Measurements from ENCODE around the gene KRT36. TPM values are rescaled to one million over a fixed set of nuclear protein-coding genes. Genes with fewer than 3 reads are reported as not detected.

The KRT36 gene
- total and polyA plus RNA-seq, 2 donors (not counting 3 experiments of a cell fraction or from before 2014, with no cell fraction given) = 0.04 TPM; not detected in 1

- ChIA-PET POLR2A (no interaction called here), CTCF (interaction anchor here (2.0 to 6.3 kb wide), 2 partner anchors 38 to 152 kb away, joined by 5 to 33 read pairs; no protein-coding TSS in a partner anchor)
- dilution Hi-C loops (cut with MboI; ENCODE audit: extremely low pct_ligation_motif_present, low sequenced_read_pairs) (no loop called here), intact Hi-C loops (cut with micrococcal nuclease) (no loop called here)
- Histone ChIP-seq H3K9ac (replicated peaks; ENCODE audit: extremely low read depth, insufficient read depth, low read length) (no peak overlapping the region), H2AFZ (ENCODE audit: low read depth, low read length) (no peak overlapping the region), H3K79me2 (ENCODE audit: control insufficient read depth, insufficient read depth, low read length) (no peaks in the 10 kb centered on the region), H3K4me3 (replicated peaks in 1 of 3; ENCODE audit: insufficient read depth in 1 of 3, low read depth in 1 of 3, low read length in 3 of 3) (no peak overlapping the region), H3K4me2 (ENCODE audit: insufficient read depth, low read length) (no peak overlapping the region), H3K9me3 (replicated peaks; ENCODE audit: control insufficient read depth, insufficient read depth, low read length) (no peaks in the 10 kb centered on the region), H3K27me3 (ENCODE audit: control insufficient read depth in 2 of 2, insufficient read depth in 2 of 2, low read length in 2 of 2) (no peaks in the 10 kb centered on the region), H3K36me3 (ENCODE audit: control insufficient read depth in 2 of 2, extremely low read depth in 1 of 2, insufficient read depth in 2 of 2, low read length in 2 of 2) (no peaks in the 10 kb centered on the region), H3K9me1 (replicated peaks; ENCODE audit: control insufficient read depth, extremely low read depth, insufficient read depth, low read length) (no peaks in the 10 kb centered on the region), H4K20me1 (replicated peaks; ENCODE audit: control insufficient read depth, extremely low read depth, insufficient read depth, low read length) (no peaks in the 10 kb centered on the region), H3K27ac (ENCODE audit: insufficient read depth, low read depth, low read length) (no peak overlapping the region), H3K4me1 (ENCODE audit: control insufficient read depth, extremely low read depth, insufficient read depth, low read length) (no peaks in the 10 kb centered on the region)
- BruUV-seq (replicated peaks) = no TSS peak
- TF ChIP-seq POLR2AphosphoS5 (IDR thresholded peaks at IDR 0.05; ENCODE audit: insufficient read depth, low read depth, low read length) = no peak
- no peak for TF ChIP-seq GATA2 (IDR thresholded peaks at IDR 0.05; ENCODE audit: insufficient read depth, insufficient read length, low read depth, low read length)
- TF ChIP-seq EZH2 (IDR thresholded peaks at IDR 0.05; ENCODE audit: borderline replicate concordance, low read depth, low read length, severe bottlenecking) = no peak
- no peak for TF ChIP-seq MYC (IDR thresholded peaks at IDR 0.05; ENCODE audit: low read depth, low read length)
- no peak for TF ChIP-seq POLR2A (IDR thresholded peaks at IDR 0.05; ENCODE audit: low read depth, low read length)
- no peak for TF ChIP-seq MAX (IDR thresholded peaks at IDR 0.05; ENCODE audit: insufficient read depth, insufficient read length)
- no peak for TF ChIP-seq CTCF (IDR thresholded peaks at IDR 0.05; ENCODE audit: extremely low read depth in 1 of 2, insufficient read depth in 1 of 2, low read depth in 1 of 2, low read length in 2 of 2)
- no peak for TF ChIP-seq FOS (IDR thresholded peaks at IDR 0.05; ENCODE audit: borderline replicate concordance, insufficient read depth, low read length)
- no peak for TF ChIP-seq JUN (IDR thresholded peaks at IDR 0.05; ENCODE audit: borderline replicate concordance, insufficient read depth, insufficient read length, low read depth)
- FAIRE-seq = no peak
- DNase-seq (ENCODE audit: low read depth, low spot score) = no peak
These were observed 20.7 kb upstream of the KRT36 start for GRCh38 chr17:41510251-41511065.

Measured in endothelial cell of umbilical vein (primary cell).